GM23338 (cell line): Measurements from ENCODE around the gene KRT9. TPM values are rescaled to one million over a fixed set of nuclear protein-coding genes. Genes with fewer than 3 reads are reported as not detected.
A peak's percentile ranks its signal among the peaks of the same experiment; 100 is the strongest.

Experiments used
- ATAC-seq: fragments of 200-7000 bp; cut with Tn5 transposase; 3 replicates; pipeline ENCODE4 v1.9.1; 2020
- DNase-seq: peaks from one replicate; pipeline ENCODE4 v3.0.0-alpha.2; 2015; ENCODE audit warnings: low spot score
- H2AFZ ChIP-seq: fragments of 200-600 bp; sonication (generic); 2 replicates; pipeline ENCODE4 v1.8.0; 2016; ENCODE audit warnings: antibody characterized with exemption, mild to moderate bottlenecking, moderate library complexity
- H3F3A ChIP-seq: fragments of 200-600 bp; sonication (generic); replicated peaks from 2 replicates; pipeline ENCODE4 v1.8.0; 2017; ENCODE audit warnings: antibody characterized with exemption, mixed run types, low read depth
- H3K27ac ChIP-seq: fragments of 200-600 bp; sonication (generic); 2 replicates; pipeline ENCODE4 v1.6.1; 2016; ENCODE audit warnings: low read depth
- H3K27me3 ChIP-seq: fragments of 200-600 bp; sonication (generic); 2 replicates; pipeline ENCODE4 v1.8.0; 2016; ENCODE audit warnings: mild to moderate bottlenecking, mixed run types, moderate library complexity; ENCODE audit not compliant: insufficient read depth
- H3K36me3 ChIP-seq: fragments of 200-600 bp; sonication (generic); 2 replicates; pipeline ENCODE4 v1.8.0; 2016; ENCODE audit warnings: mild to moderate bottlenecking; ENCODE audit not compliant: insufficient read depth
- H3K4me1 ChIP-seq: fragments of 200-600 bp; sonication (generic); 2 replicates; pipeline ENCODE4 v1.8.0; 2016; ENCODE audit warnings: mild to moderate bottlenecking, moderate library complexity; ENCODE audit not compliant: insufficient read depth
- H3K4me2 ChIP-seq: fragments of 200-600 bp; sonication (generic); 2 replicates; pipeline ENCODE4 v1.7.1; 2017; ENCODE audit warnings: mixed run types
- H3K4me3 ChIP-seq: fragments of 200-600 bp; sonication (generic); 2 replicates; pipeline ENCODE4 v1.6.1; 2016; ENCODE audit warnings: mixed run types
- H3K79me2 ChIP-seq: fragments of 200-600 bp; sonication (generic); replicated peaks from 2 replicates; pipeline ENCODE4 v1.8.0; 2017; ENCODE audit warnings: mild to moderate bottlenecking; ENCODE audit not compliant: insufficient read depth
- H3K9me2 ChIP-seq: fragments of 200-600 bp; sonication (generic); 2 replicates; pipeline ENCODE4 v1.8.0; 2017; ENCODE audit not compliant: insufficient read depth
- H4K20me1 ChIP-seq: fragments of 200-600 bp; sonication (generic); replicated peaks from 2 replicates; pipeline ENCODE4 v1.8.0; 2017; ENCODE audit warnings: mild to moderate bottlenecking; ENCODE audit not compliant: insufficient read depth
- H3K27ac Mint-ChIP-seq: 2 replicates; pipeline ENCODE4 v1.8.0; 2020; ENCODE audit warnings: inconsistent platforms, mild to moderate bottlenecking, moderate library complexity, mixed read lengths
- H3K27me3 Mint-ChIP-seq: 3 replicates; pipeline ENCODE4 v1.8.0; 2022; ENCODE audit warnings: low read depth, mild to moderate bottlenecking, moderate library complexity, mixed read lengths, inconsistent platforms; ENCODE audit not compliant: insufficient read depth, poor library complexity
- H3K36me3 Mint-ChIP-seq: 3 replicates; pipeline ENCODE4 v1.8.0; 2021; ENCODE audit warnings: low read depth, mild to moderate bottlenecking, inconsistent platforms, moderate library complexity, mixed read lengths
- H3K4me1 Mint-ChIP-seq: 3 replicates; pipeline ENCODE4 v1.8.0; 2020; ENCODE audit warnings: mild to moderate bottlenecking, inconsistent platforms, mixed read lengths
- H3K4me3 Mint-ChIP-seq: 3 replicates; pipeline ENCODE4 v1.8.0; 2021; ENCODE audit warnings: moderate library complexity, mild to moderate bottlenecking, inconsistent platforms, mixed read lengths
- H3K9me3 Mint-ChIP-seq: 3 replicates; pipeline ENCODE4 v1.8.0; 2020; ENCODE audit warnings: moderate library complexity, mild to moderate bottlenecking, inconsistent platforms, mixed read lengths
- CREB1 ChIP-seq: fragments of 250-450 bp; sonication (Bioruptor Pico); IDR thresholded peaks from 2 replicates; pipeline ENCODE4 v1.5.0; 2020; ENCODE audit warnings: low read depth, mild to moderate bottlenecking, moderate library complexity
- CTCF ChIP-seq, 2 experiments: fragments of 200-600 bp in 1 of 2; sonication (generic) in 1 of 2; conservative IDR thresholded peaks; 2 replicates each; pipeline versions ENCODE4 v1.5.1 to v1.6.1; 2016 to 2017; ENCODE audit warnings: antibody characterized with exemption in 2 of 2, low read depth in 2 of 2, mild to moderate bottlenecking in 2 of 2, moderate library complexity in 1 of 2
- EZH2 ChIP-seq: fragments of 200-600 bp; sonication (generic); IDR thresholded peaks from one replicate; pipeline ENCODE4 v1.8.0; 2017; ENCODE audit warnings: antibody characterized with exemption, mild to moderate bottlenecking, low read depth; ENCODE audit not compliant: unreplicated experiment
- EZH2phosphoT487 ChIP-seq: fragments of 200-600 bp; sonication (generic); IDR thresholded peaks from one replicate; pipeline ENCODE4 v1.8.1; 2018; ENCODE audit warnings: antibody characterized with exemption; ENCODE audit not compliant: unreplicated experiment
- JUNB ChIP-seq: IDR thresholded peaks from one replicate; pipeline ENCODE4 v1.6.1; 2016; ENCODE audit warnings: antibody characterized with exemption; ENCODE audit not compliant: unreplicated experiment
- NANOG ChIP-seq: IDR thresholded peaks from 2 replicates; pipeline ENCODE4 v1.6.1; 2016; ENCODE audit warnings: antibody characterized with exemption, borderline replicate concordance
- POLR2AphosphoS5 ChIP-seq: IDR thresholded peaks from 2 replicates; pipeline ENCODE4 v1.6.1; 2016; ENCODE audit warnings: antibody characterized with exemption, low read depth
- REST ChIP-seq: IDR thresholded peaks from one replicate; pipeline ENCODE4 v1.6.1; 2018; ENCODE audit warnings: antibody characterized with exemption; ENCODE audit not compliant: unreplicated experiment
- ZNF331 ChIP-seq: fragments of 250-450 bp; sonication (Bioruptor Pico); IDR thresholded peaks from 2 replicates; pipeline ENCODE4 v1.5.0; 2020; ENCODE audit warnings: low read depth, mild to moderate bottlenecking, moderate library complexity
- ZNF462 ChIP-seq: fragments of 250-450 bp; sonication (Bioruptor Pico); IDR thresholded peaks from 2 replicates; pipeline ENCODE4 v1.5.0; 2020; ENCODE audit warnings: mild to moderate bottlenecking, moderate library complexity
- polyA plus RNA-seq: library from polyadenylated mRNA; unstranded; fragments of >200 nt; fragmentation: Nextera tagmentation; extraction: Ambion mirVana; gene quantifications from 2 replicates; pipeline ENCODE4 v1.2.1, GENCODE V29; 2016
- total RNA-seq: library from RNA; depleted of rRNA; stranded (reverse); fragments of >200 nt; shearing (Covaris generic); gene quantifications from 2 replicates; pipeline ENCODE4 v1.2.3, GENCODE V29; 2014
- TF ChIP-seq, protein P1 (sequence below): IDR thresholded peaks from 2 replicates; pipeline ENCODE4 v1.6.1; 2016; ENCODE audit warnings: antibody characterized with exemption

The KRT9 gene
- total and polyA plus RNA-seq, 2 experiments from 2014 or later = not detected

DNA sequence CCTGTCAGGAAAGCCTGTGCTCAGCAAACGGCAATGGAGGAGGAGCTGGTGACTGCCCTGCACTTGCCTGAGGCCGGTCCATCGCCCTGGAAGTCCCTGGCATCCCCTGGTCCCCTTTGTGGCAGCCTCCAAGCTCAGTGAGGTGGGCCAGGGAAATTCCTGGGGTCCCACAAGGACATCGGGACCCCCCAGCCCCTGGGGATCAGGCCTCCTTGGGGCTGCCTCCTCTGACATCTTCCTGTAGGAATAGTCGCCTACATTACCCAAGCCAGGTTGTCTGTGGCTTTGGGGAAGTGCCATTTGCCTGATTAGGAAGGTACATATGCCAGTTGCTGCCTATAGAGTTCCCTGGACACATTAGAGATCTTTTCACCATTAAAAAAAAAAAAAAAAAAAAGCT, 7.1 kb upstream of the KRT9 start (continued):
- TF ChIP-seq NANOG = no peak
- TF ChIP-seq ZNF331 (CRISPR knock-in tag) = no peak
- TF ChIP-seq, protein P1, sequence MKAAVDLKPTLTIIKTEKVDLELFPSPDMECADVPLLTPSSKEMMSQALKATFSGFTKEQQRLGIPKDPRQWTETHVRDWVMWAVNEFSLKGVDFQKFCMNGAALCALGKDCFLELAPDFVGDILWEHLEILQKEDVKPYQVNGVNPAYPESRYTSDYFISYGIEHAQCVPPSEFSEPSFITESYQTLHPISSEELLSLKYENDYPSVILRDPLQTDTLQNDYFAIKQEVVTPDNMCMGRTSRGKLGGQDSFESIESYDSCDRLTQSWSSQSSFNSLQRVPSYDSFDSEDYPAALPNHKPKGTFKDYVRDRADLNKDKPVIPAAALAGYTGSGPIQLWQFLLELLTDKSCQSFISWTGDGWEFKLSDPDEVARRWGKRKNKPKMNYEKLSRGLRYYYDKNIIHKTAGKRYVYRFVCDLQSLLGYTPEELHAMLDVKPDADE = no peak
- TF ChIP-seq EZH2phosphoT487 = no peak

- Mint-ChIP-seq H3K9me3 (peaks cover 3% of the 10 kb centered on the region; the same call in 1 of the 3 replicates), H3K4me1 (peaks cover 7% of the 10 kb centered on the region; the same call in 2 of the 3 replicates), H3K4me3 (no peak overlapping the region), H3K27me3 (peaks cover 17% of the 10 kb centered on the region), H3K27ac (no peak overlapping the region), H3K36me3 (no peaks in the 10 kb centered on the region; the same call in 2 of the 3 replicates)
- H4K20me1 ChIP-seq = no peaks in the 10 kb centered on the region
- H2AFZ ChIP-seq = 0 out of 2 replicates have a peak overlapping the region, but pooled peaks have one; percentile 98
- H3K27me3 ChIP-seq = no peaks in the 10 kb centered on the region
- no peak overlapping the region for H3K4me2 ChIP-seq
- peaks cover 10% of the 10 kb centered on the region for H3K9me2 ChIP-seq
- H3K36me3 ChIP-seq = no peaks in the 10 kb centered on the region
- H3F3A ChIP-seq = no peaks in the 10 kb centered on the region; the same call in 1 of the 2 replicates
- peaks cover 3% of the 10 kb centered on the region; the same call in 1 of the 2 replicates for H3K4me1 ChIP-seq
- no peak for ATAC-seq
- no peaks in the 10 kb centered on the region for H3K79me2 ChIP-seq
- DNase-seq = no peak
- H3K27ac ChIP-seq = no peak overlapping the region
- H3K4me3 ChIP-seq = no peak overlapping the region
- TF ChIP-seq CREB1 (CRISPR knock-in tag) (no peak), ZNF462 (CRISPR knock-in tag) (no peak), POLR2AphosphoS5 (no peak), REST (no peak), NANOG (no peak), CTCF (conservative IDR thresholded peaks at IDR 0.05; ENCODE audit: low read depth in 2 of 2) (no peak), JUNB (no peak), ZNF331 (CRISPR knock-in tag) (no peak), EZH2 (no peak), EZH2phosphoT487 (no peak)
- TF ChIP-seq, protein P1 = no peak
These were observed 6.7 kb upstream of the KRT9 start for GRCh38 chr17:41578538-41578937.
